Measurements from ENCODE around the gene KCNQ1.

KCNQ1 gene

GRCh38 chr11:2537896-2538724, 93.3 kb downstream of the KCNQ1 start:
- no peak for DNase-seq

- no peak for DNase-seq
Measured at GRCh38 chr11:2538951-2539350, 94.1 kb downstream of the KCNQ1 start.

- no peak for DNase-seq
Measured at GRCh38 chr11:2539371-2540222, 94.8 kb downstream of the KCNQ1 start.

GRCh38 chr11:2540223-2540991, 95.6 kb downstream of the KCNQ1 start:
- no peak for DNase-seq

GRCh38 chr11:2540992-2541680, 96.3 kb downstream of the KCNQ1 start:
- no peak for DNase-seq

GRCh38 chr11:2541881-2542361, 97.1 kb downstream of the KCNQ1 start:
- DNase-seq, result no peak

DNA sequence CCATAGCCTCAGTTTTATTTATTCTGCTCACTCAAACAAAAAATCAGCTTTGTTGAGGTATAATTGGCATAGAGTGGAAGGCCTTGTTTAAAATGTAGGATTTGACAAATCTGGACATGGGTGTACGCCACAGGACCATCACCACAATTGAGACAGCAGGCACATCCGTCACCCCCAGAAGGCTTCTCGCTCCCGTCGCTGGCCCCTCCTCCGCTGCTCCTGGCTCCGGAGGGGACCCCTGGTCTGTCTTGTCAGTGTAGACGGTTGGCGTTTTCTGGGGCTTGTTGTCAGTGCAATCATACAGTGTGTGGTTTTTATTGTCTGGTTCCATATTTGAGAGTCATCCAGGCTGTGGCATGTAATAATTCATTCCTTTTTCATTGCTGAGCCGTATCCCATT, 97.6 kb downstream of the KCNQ1 start:
- DNase-seq, result no peak

GRCh38 chr11:2547806-2548205, 103.0 kb downstream of the KCNQ1 start:
- no peak for DNase-seq

GRCh38 chr11:2548596-2548995, 103.8 kb downstream of the KCNQ1 start:
- DNase-seq, result no peak

GRCh38 chr11:2549080-2549479, 104.3 kb downstream of the KCNQ1 start:
- DNase-seq, result no peak

DNA sequence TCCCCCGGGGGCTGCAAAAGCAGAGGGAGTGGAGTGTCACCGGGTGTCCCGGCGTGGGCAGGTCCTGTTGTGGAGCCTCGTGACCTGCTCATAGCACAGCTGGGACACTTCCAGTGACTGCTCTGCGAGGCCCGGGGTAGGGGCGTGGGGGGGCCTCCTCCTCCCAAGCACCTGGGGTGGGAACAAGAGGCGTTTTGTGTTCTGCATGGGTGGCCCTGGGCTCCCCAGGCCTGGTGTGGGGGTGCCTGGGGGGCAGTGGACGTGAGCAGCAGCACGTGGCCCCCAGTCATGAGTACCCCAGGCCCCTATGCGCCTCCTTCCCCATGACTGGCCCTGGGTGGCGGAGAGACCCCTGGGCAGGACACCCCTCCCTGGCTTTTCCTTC, 104.7 kb downstream of the KCNQ1 start:
- no peak for DNase-seq

GRCh38 chr11:2549876-2550605, 105.2 kb downstream of the KCNQ1 start:
- DNase-seq, result no peak

DNA sequence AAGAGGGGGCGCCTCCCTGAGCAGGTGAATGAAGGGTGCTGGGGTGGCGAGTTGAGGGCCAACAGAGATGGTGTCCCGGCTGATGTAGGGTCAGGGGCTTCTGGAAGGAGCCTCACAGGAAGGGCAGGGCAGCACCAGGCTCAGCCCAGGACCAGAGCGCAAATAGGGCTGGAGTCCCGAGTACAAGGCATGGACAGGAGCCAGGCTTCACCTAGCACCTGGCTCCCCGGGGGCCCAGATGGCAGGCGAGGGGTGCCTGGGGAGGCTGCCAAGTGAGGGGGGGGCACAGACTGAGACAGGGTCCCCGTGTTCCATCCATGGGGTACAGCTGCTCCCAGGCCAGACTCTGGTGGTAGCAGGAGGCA, 105.8 kb downstream of the KCNQ1 start:
- no peak for DNase-seq

GRCh38 chr11:2551131-2551530, 106.3 kb downstream of the KCNQ1 start:
- DNase-seq, result no peak

DNA sequence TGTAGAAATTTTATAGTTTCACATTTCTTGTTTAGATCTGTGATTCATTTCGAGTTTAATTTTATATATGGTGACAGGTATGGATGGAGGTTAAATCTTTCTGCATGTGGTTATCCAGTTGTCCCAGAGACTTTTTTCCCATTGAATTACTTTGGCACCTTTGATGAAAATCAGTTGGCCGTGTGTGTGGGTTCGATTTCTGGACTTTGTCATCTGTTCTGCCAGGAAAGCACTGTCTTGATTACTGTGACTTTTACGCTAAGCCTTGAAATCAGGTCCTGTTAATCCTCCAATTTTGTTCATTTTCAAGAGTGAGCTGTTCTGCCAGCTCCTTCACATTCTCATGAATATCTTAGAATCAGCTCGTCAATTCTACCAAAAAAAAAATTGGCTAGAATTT, 107.4 kb downstream of the KCNQ1 start:
- no peak for DNase-seq

GRCh38 chr11:2553198-2553597, 108.4 kb downstream of the KCNQ1 start:
- DNase-seq, result no peak

GRCh38 chr11:2553886-2554285, 109.1 kb downstream of the KCNQ1 start:
- no peak for DNase-seq

DNA sequence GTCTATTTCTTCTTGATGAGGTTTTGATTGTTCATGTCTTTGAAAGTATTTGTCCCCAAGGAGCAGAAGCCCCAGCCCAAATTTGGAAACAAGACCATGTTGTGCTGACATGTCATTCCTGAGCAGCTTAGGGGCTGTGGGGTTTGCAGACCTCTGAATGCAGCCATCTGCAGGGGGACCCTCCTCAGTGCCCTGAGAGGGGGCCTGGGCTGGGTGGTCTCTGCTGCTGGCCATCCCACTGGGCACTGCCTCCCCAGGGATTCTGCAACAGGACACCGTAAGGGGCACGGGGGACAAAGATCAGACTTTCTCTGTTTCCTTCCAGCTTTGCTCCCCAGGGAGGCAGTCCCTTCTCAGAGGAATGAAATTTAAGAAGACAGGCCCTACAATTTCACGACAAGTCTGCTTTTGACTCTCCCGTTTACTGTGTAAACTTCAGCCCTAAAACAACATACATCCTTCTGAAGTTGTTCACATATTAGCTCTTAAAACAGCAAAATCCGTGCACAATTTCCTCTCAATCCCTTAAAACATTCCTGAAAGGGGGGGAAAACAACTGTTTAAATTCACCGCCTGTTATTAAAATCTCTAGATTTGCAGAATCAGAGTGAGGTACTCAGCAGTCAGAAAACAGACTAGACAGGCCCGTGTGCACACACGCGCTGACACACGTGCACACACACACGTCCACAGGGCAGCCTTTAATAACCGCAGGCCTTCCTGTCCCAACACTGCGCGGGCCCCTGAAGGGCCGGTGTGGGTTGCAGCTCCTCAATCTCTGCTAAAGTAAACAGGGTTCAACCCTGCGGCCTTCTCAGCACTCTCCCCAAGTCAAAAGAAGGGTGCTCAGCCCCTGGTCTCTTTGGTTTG, 109.8 kb downstream of the KCNQ1 start:
- no peak for DNase-seq

- no peak for DNase-seq
Measured at GRCh38 chr11:2555336-2555735, 110.5 kb downstream of the KCNQ1 start.

DNA sequence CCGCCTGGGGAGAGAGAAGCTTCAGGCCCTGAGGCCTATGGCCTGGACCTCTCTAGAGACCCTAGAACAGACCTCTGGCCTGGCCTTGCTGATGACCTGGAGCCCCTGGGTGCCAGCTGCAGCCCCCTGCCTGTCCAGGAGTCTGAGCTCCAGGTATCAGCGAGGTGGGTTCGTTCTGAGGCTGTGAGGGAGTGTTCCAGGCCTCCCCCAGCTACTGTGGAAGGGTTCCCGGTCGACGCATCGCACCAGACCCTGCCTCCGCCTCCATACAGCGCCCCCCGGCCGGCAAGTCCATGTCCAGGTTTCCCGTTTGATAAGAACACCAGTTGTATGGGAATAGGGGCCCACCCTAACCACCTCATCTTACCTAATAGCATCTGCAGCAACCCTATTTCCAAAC, 111.1 kb downstream of the KCNQ1 start:
- DNase-seq, result no peak

GRCh38 chr11:2557381-2557780, 112.6 kb downstream of the KCNQ1 start:
- no peak for DNase-seq

Measured in stimulated activated CD4-positive, alpha-beta T cell treated with anti-CD3 and anti-CD28 coated beads, Interleukin-4, amount 100 ng/mL, for 4 hours (primary cell).